HEK293 (cell line): ENCODE measurements around the gene FHL1.

Experiments used
- HOXC10 ChIP-seq: sonication (generic); formaldehyde crosslinking; IDR thresholded peaks from 2 replicates; pipeline ENCODE4 v1.8.1; 2023; ENCODE audit warnings: mild to moderate bottlenecking, missing genetic modification reagents
- ZBTB49 ChIP-seq: fragments of 450-650 bp; formaldehyde crosslinking; IDR thresholded peaks from 2 replicates; pipeline ENCODE4 v1.5.1; 2016; ENCODE audit warnings: missing biosample characterization, missing genetic modification characterization, low read depth
- ZBTB8A ChIP-seq: fragments of 450-650 bp; formaldehyde crosslinking; IDR thresholded peaks from 2 replicates; pipeline ENCODE4 v1.5.1; 2016; ENCODE audit warnings: missing biosample characterization, missing genetic modification characterization
- ZFP69B ChIP-seq: fragments of 450-650 bp; formaldehyde crosslinking; IDR thresholded peaks from 2 replicates; pipeline ENCODE4 v1.5.1; 2016; ENCODE audit warnings: missing biosample characterization, missing genetic modification characterization
- ZNF138 ChIP-seq: fragments of 450-650 bp; formaldehyde crosslinking; IDR thresholded peaks from 2 replicates; pipeline ENCODE4 v1.5.1; 2016; ENCODE audit warnings: missing biosample characterization, missing genetic modification characterization, borderline replicate concordance
- ZNF223 ChIP-seq: fragments of 450-650 bp; formaldehyde crosslinking; IDR thresholded peaks from 2 replicates; pipeline ENCODE4 v1.5.1; 2016; ENCODE audit warnings: missing biosample characterization, missing genetic modification characterization
- ZNF274 ChIP-seq, 2 experiments: fragments of 200-500 bp in 1 of 2; fragments of 450-650 bp in 1 of 2; sonication (Bioruptor generic) in 1 of 2; formaldehyde crosslinking in 1 of 2; IDR thresholded peaks; 2 replicates each; pipeline versions ENCODE4 v1.5.1 to v1.6.1; 2014 to 2016; ENCODE audit warnings: borderline replicate concordance in 1 of 2, inconsistent platforms in 1 of 2, low read length in 1 of 2, missing biosample characterization in 1 of 2, missing genetic modification characterization in 1 of 2
- ZNF292 ChIP-seq: fragments of 450-650 bp; formaldehyde crosslinking; IDR thresholded peaks from 2 replicates; pipeline ENCODE4 v1.5.1; 2016; ENCODE audit warnings: low read depth, missing biosample characterization, missing genetic modification characterization, borderline replicate concordance
- ZNF449 ChIP-seq: fragments of 450-650 bp; formaldehyde crosslinking; IDR thresholded peaks from 2 replicates; pipeline ENCODE4 v1.5.1; 2017; ENCODE audit warnings: missing biosample characterization, mild to moderate bottlenecking, missing genetic modification characterization, moderate library complexity
- ZNF692 ChIP-seq: fragments of 450-650 bp; formaldehyde crosslinking; IDR thresholded peaks from 2 replicates; pipeline ENCODE4 v1.5.1; 2016; ENCODE audit warnings: missing biosample characterization, missing genetic modification characterization
- ZNF843 ChIP-seq: fragments of 450-650 bp; formaldehyde crosslinking; IDR thresholded peaks from 2 replicates; pipeline ENCODE4 v1.5.1; 2016; ENCODE audit warnings: missing biosample characterization, missing genetic modification characterization
- TF ChIP-seq, protein P1 (sequence below): fragments of 450-650 bp; formaldehyde crosslinking; IDR thresholded peaks from 2 replicates; pipeline ENCODE4 v1.5.1; 2016; ENCODE audit warnings: missing biosample characterization, missing genetic modification characterization
- TF ChIP-seq, protein P2 (sequence below): fragments of 450-650 bp; IDR thresholded peaks from 2 replicates; pipeline ENCODE4 v1.5.1; 2018; ENCODE audit warnings: missing biosample characterization, missing genetic modification characterization

GRCh38 chrX:136190038-136190713 is 42.8 kb downstream of the FHL1 start:
- no peak for TF ChIP-seq ZNF138 (tag by site-specific recombination)
- TF ChIP-seq ZNF223 (tag by site-specific recombination): no peak
- no peak for TF ChIP-seq ZNF692 (tag by site-specific recombination)
- TF ChIP-seq ZFP69B: no peak
- no peak for TF ChIP-seq ZBTB8A (tag by site-specific recombination)
- no peak for TF ChIP-seq ZBTB49
- TF ChIP-seq ZNF449 (tag by site-specific recombination): no peak
- TF ChIP-seq, protein P1, sequence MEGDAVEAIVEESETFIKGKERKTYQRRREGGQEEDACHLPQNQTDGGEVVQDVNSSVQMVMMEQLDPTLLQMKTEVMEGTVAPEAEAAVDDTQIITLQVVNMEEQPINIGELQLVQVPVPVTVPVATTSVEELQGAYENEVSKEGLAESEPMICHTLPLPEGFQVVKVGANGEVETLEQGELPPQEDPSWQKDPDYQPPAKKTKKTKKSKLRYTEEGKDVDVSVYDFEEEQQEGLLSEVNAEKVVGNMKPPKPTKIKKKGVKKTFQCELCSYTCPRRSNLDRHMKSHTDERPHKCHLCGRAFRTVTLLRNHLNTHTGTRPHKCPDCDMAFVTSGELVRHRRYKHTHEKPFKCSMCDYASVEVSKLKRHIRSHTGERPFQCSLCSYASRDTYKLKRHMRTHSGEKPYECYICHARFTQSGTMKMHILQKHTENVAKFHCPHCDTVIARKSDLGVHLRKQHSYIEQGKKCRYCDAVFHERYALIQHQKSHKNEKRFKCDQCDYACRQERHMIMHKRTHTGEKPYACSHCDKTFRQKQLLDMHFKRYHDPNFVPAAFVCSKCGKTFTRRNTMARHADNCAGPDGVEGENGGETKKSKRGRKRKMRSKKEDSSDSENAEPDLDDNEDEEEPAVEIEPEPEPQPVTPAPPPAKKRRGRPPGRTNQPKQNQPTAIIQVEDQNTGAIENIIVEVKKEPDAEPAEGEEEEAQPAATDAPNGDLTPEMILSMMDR (tag by site-specific recombination): no peak
- TF ChIP-seq ZNF292 (tag by site-specific recombination): no peak
- TF ChIP-seq, protein P2, sequence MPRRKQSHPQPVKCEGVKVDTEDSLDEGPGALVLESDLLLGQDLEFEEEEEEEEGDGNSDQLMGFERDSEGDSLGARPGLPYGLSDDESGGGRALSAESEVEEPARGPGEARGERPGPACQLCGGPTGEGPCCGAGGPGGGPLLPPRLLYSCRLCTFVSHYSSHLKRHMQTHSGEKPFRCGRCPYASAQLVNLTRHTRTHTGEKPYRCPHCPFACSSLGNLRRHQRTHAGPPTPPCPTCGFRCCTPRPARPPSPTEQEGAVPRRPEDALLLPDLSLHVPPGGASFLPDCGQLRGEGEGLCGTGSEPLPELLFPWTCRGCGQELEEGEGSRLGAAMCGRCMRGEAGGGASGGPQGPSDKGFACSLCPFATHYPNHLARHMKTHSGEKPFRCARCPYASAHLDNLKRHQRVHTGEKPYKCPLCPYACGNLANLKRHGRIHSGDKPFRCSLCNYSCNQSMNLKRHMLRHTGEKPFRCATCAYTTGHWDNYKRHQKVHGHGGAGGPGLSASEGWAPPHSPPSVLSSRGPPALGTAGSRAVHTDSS: no peak
- no peak for TF ChIP-seq HOXC10 (CRISPR knock-in tag)
- no peak for TF ChIP-seq ZNF274 (IDR thresholded peaks at IDR 0.05; ENCODE audit: low read length)
- no peak for TF ChIP-seq ZNF274 (tag by site-specific recombination; IDR thresholded peaks at IDR 0.05; ENCODE audit: borderline replicate concordance)
- no peak for TF ChIP-seq ZNF843 (tag by site-specific recombination)
